Measurements from ENCODE around the gene IQCH. TPM values are rescaled to one million over a fixed set of nuclear protein-coding genes. Genes with fewer than 3 reads are reported as not detected.
A peak's percentile ranks its signal among the peaks of the same experiment; 100 is the strongest.
"Not testable (repeated sequence)": the region's sequence is repeated elsewhere in the genome, so short reads cannot be mapped to it uniquely, and the experiment has no call there.

The IQCH gene
- total and polyA plus RNA-seq, 2 experiments from 2014 or later, result 2.1 to 4.1 TPM

GRCh38 chr15:67244971-67245478 lies 9.6 kb upstream of the IQCH start:
- H3K79me2 ChIP-seq (ENCODE audit: insufficient read depth), result peaks cover 97% of the 10 kb centered on the region
- no peaks in the 10 kb centered on the region; the same call in 1 of the 2 replicates for H3K36me3 ChIP-seq (ENCODE audit: low read depth)
- 86 to 87% methylated on average over 3 of the region's 3 CpGs for WGBS, 2 experiments (ENCODE audit: low coverage in 1 of 2, low lambda C conversion rate in 2 of 2, missing lambda C conversion rate in 2 of 2)
- peaks cover 34% of the 10 kb centered on the region for H3K4me1 ChIP-seq (ENCODE audit: insufficient read depth)
- H3K9me2 ChIP-seq (ENCODE audit: insufficient read depth), result no peaks in the 10 kb centered on the region
- no peaks in the 10 kb centered on the region for H3K9me3 ChIP-seq (ENCODE audit: low read depth)
- H3K4me3 ChIP-seq, result no peak overlapping the region
- no peak overlapping the region for H2AFZ ChIP-seq
- 0 out of 2 replicates have a peak overlapping the region, but pooled peaks have one; percentile 14 for H3K27ac ChIP-seq
- no peak overlapping the region for H3K4me2 ChIP-seq (ENCODE audit: unreplicated experiment)
- in situ Hi-C loops (cut with MboI), result no loop called here
- peaks cover 29% of the 10 kb centered on the region for H3F3A ChIP-seq (ENCODE audit: insufficient read depth)
- H3K27me3 ChIP-seq (replicated peaks; ENCODE audit: insufficient read depth), result no peaks in the 10 kb centered on the region
- no peak overlapping the region for H3K9ac ChIP-seq
- peak; percentile 62 for DNase-seq
- no peak for TF ChIP-seq EZH2 (IDR thresholded peaks at IDR 0.05; ENCODE audit: insufficient read depth, poor library complexity, severe bottlenecking)
- no peak for TF ChIP-seq EZH2phosphoT487 (IDR thresholded peaks at IDR 0.05; ENCODE audit: insufficient read depth, low read depth)
- no peaks in the 10 kb centered on the region for H4K20me1 ChIP-seq (ENCODE audit: insufficient read depth)

DNA sequence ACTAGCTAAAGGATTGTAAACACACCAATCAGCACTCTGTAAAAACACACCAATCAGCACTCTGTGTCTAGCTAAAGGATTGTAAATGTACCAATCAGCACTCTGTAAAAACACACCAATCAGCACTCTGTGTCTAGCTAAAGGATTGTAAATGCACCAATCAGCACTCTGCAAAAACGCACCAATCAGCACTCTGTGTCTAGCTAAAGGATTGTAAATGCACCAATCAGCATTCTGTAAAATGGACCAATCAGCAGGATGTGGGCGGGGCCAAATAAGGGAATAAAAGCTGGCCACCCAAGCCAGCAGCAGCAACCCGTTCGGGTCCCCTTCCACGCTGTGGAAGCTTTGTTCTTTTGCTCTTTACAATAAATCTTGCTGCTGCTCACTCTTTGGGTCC lies 8.0 kb upstream of the IQCH start:
- H4K20me1 ChIP-seq (ENCODE audit: insufficient read depth); in situ Hi-C loops (cut with MboI): not testable (repeated sequence)

GRCh38 chr15:67248011-67248505 lies 6.5 kb upstream of the IQCH start:
- Histone ChIP-seq H3K4me2 (ENCODE audit: unreplicated experiment) (peak overlapping the region; percentile 21), H3K9me3 (ENCODE audit: low read depth) (no peaks in the 10 kb centered on the region), H4K20me1 (ENCODE audit: insufficient read depth) (no peaks in the 10 kb centered on the region), H2AFZ (no peak overlapping the region), H3K36me3 (ENCODE audit: low read depth) (no peaks in the 10 kb centered on the region; the same call in 1 of the 2 replicates), H3K27me3 (replicated peaks; ENCODE audit: insufficient read depth) (no peaks in the 10 kb centered on the region), H3K4me1 (ENCODE audit: insufficient read depth) (peaks cover 29% of the 10 kb centered on the region), H3F3A (ENCODE audit: insufficient read depth) (peaks cover 23% of the 10 kb centered on the region), H3K27ac (peak overlapping the region; percentile 36), H3K9me2 (ENCODE audit: insufficient read depth) (no peaks in the 10 kb centered on the region), H3K9ac (no peak overlapping the region), H3K4me3 (no peak overlapping the region), H3K79me2 (ENCODE audit: insufficient read depth) (peaks cover 100% of the 10 kb centered on the region)
- peak; percentile 61 for DNase-seq
- in situ Hi-C loops (cut with MboI), result no loop called here
- TF ChIP-seq EZH2 (IDR thresholded peaks at IDR 0.05; ENCODE audit: insufficient read depth, poor library complexity, severe bottlenecking), result no peak
- TF ChIP-seq EZH2phosphoT487 (IDR thresholded peaks at IDR 0.05; ENCODE audit: insufficient read depth, low read depth), result no peak

More for the DNA sequence above, 8.0 kb upstream of the IQCH start:
- not testable (repeated sequence) for H3K9me3 ChIP-seq (ENCODE audit: low read depth); H2AFZ ChIP-seq; DNase-seq; H3K27ac ChIP-seq; H3K4me2 ChIP-seq (ENCODE audit: unreplicated experiment); H3K9me2 ChIP-seq (ENCODE audit: insufficient read depth); H3K9ac ChIP-seq; H3K36me3 ChIP-seq (ENCODE audit: low read depth); H3K27me3 ChIP-seq (replicated peaks; ENCODE audit: insufficient read depth); H3K4me3 ChIP-seq
- H3K4me1 ChIP-seq (ENCODE audit: insufficient read depth), result peaks cover 29% of the 10 kb centered on the region
- H3K79me2 ChIP-seq (ENCODE audit: insufficient read depth), result peaks cover 97% of the 10 kb centered on the region
- WGBS, 2 experiments (ENCODE audit: low coverage in 1 of 2, low lambda C conversion rate in 2 of 2, missing lambda C conversion rate in 2 of 2), result 96 to 97% methylated on average over 5 of the region's 5 CpGs
- peaks cover 29% of the 10 kb centered on the region for H3F3A ChIP-seq (ENCODE audit: insufficient read depth)

DNA sequence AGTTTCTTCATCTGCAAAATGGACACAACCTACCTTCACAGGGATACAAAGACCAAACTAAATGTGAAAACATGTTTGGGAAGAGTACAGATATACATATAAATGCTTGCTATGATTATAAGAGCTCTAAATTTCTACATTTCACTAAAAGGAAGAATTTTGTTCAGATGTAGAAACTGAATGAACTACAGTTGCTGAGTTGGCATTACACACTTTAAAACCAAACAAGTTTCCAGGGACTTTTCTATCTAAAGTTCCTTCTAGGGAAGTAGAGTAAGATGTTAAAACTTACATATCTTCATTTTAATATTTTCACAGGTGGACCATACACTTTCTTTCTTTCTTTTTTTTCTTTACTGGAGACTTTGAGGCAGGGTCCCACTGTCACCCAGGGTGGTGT lies 4.8 kb upstream of the IQCH start:
- Histone ChIP-seq H3K27ac (no peak overlapping the region), H3F3A (ENCODE audit: insufficient read depth) (peaks cover 27% of the 10 kb centered on the region), H3K9me3 (ENCODE audit: low read depth) (no peaks in the 10 kb centered on the region), H3K4me1 (ENCODE audit: insufficient read depth) (peaks cover 31% of the 10 kb centered on the region), H3K79me2 (ENCODE audit: insufficient read depth) (peaks cover 93% of the 10 kb centered on the region), H3K9ac (no peak overlapping the region), H3K4me2 (ENCODE audit: unreplicated experiment) (no peak overlapping the region), H3K36me3 (ENCODE audit: low read depth) (no peaks in the 10 kb centered on the region; the same call in 1 of the 2 replicates), H4K20me1 (ENCODE audit: insufficient read depth) (no peaks in the 10 kb centered on the region), H3K27me3 (replicated peaks; ENCODE audit: insufficient read depth) (no peaks in the 10 kb centered on the region), H2AFZ (no peak overlapping the region), H3K4me3 (no peak overlapping the region), H3K9me2 (ENCODE audit: insufficient read depth) (no peaks in the 10 kb centered on the region)
- in situ Hi-C loops (cut with MboI), result no loop called here
- TF ChIP-seq EZH2 (IDR thresholded peaks at IDR 0.05; ENCODE audit: insufficient read depth, poor library complexity, severe bottlenecking) (no peak), EZH2phosphoT487 (IDR thresholded peaks at IDR 0.05; ENCODE audit: insufficient read depth, low read depth) (no peak)
- no peak for DNase-seq

GRCh38 chr15:67251318-67251717 lies 3.3 kb upstream of the IQCH start:
- H4K20me1 ChIP-seq (ENCODE audit: insufficient read depth), result no peaks in the 10 kb centered on the region
- no peak for TF ChIP-seq EZH2phosphoT487 (IDR thresholded peaks at IDR 0.05; ENCODE audit: insufficient read depth, low read depth)
- TF ChIP-seq EZH2 (IDR thresholded peaks at IDR 0.05; ENCODE audit: insufficient read depth, poor library complexity, severe bottlenecking), result no peak
- no peak overlapping the region for H2AFZ ChIP-seq
- in situ Hi-C loops (cut with MboI), result no loop called here
- no peak for DNase-seq
- H3K36me3 ChIP-seq (ENCODE audit: low read depth), result no peaks in the 10 kb centered on the region; the same call in 1 of the 2 replicates
- no peak overlapping the region for H3K9ac ChIP-seq
- no peaks in the 10 kb centered on the region for H3K9me3 ChIP-seq (ENCODE audit: low read depth)
- 92 to 95% methylated on average over 5 of the region's 5 CpGs for WGBS, 2 experiments (ENCODE audit: low coverage in 1 of 2, low lambda C conversion rate in 2 of 2, missing lambda C conversion rate in 2 of 2)
- H3K4me2 ChIP-seq (ENCODE audit: unreplicated experiment), result no peak overlapping the region
- H3K79me2 ChIP-seq (ENCODE audit: insufficient read depth), result peaks cover 79% of the 10 kb centered on the region
- no peaks in the 10 kb centered on the region for H3K9me2 ChIP-seq (ENCODE audit: insufficient read depth)
- H3K27ac ChIP-seq, result no peak overlapping the region
- H3K27me3 ChIP-seq (replicated peaks; ENCODE audit: insufficient read depth), result no peaks in the 10 kb centered on the region
- peaks cover 27% of the 10 kb centered on the region for H3K4me1 ChIP-seq (ENCODE audit: insufficient read depth)
- no peak overlapping the region for H3K4me3 ChIP-seq
- H3F3A ChIP-seq (ENCODE audit: insufficient read depth), result peaks cover 28% of the 10 kb centered on the region
